PC-3 (cell line): ENCODE results near the gene FOXL1. TPM values are rescaled to one million over a fixed set of nuclear protein-coding genes. Genes with fewer than 3 reads are reported as not detected.

Experiments used
- ATAC-seq: fragments of 200-7000 bp; cut with Tn5 transposase; 2 replicates; pipeline ENCODE4 v1.9.1; 2020; ENCODE audit warnings: mild to moderate bottlenecking, moderate library complexity
- Bru-seq: library from RNA; stranded (reverse); fragments of 400-500 nt; gene quantifications from one replicate; lab custom pipeline; 2021; lab: Mats Ljungman, UMichigan
- BruChase-seq, 2 experiments: library from RNA; stranded (reverse); fragments of 400-500 nt; gene quantifications; one replicate each; lab custom pipeline; 2021; lab: Mats Ljungman, UMichigan
- BruUV-seq: library from RNA; stranded (reverse); fragments of 400-500 nt; replicated peaks from 2 replicates; lab custom pipeline; 2021; lab: Mats Ljungman, UMichigan
- CTCF ChIA-PET: fragments of 300-600 bp; sonication (Branson Sonifier 250); formaldehyde crosslinking; loops from one replicate; lab custom pipeline; 2022; ENCODE audit warnings: antibody characterized with exemption; lab: Charles Lee
- POLR2A ChIA-PET: fragments of 300-600 bp; sonication (Branson Sonifier 250); formaldehyde crosslinking; loops from one replicate; lab custom pipeline; 2022; ENCODE audit warnings: antibody characterized with exemption; ENCODE audit not compliant: unreplicated experiment; lab: Charles Lee
- DNase-seq: peaks from one replicate; pipeline ENCODE4 v3.0.0-alpha.2; 2015
- H2AFZ ChIP-seq: fragments of 300-600 bp; sonication (generic); 2 replicates; pipeline ENCODE4 v1.6.0; 2016; ENCODE audit warnings: antibody characterized with exemption, low read length
- H3F3A ChIP-seq: fragments of 300-600 bp; sonication (generic); one replicate; pipeline ENCODE4 v1.6.0; 2017; ENCODE audit warnings: antibody characterized with exemption, low read length, control low read depth, mild to moderate bottlenecking; ENCODE audit not compliant: unreplicated experiment
- H3K27ac ChIP-seq: fragments of 300-600 bp; sonication (generic); 2 replicates; pipeline ENCODE4 v1.5.1; 2016; ENCODE audit warnings: mild to moderate bottlenecking, low read length
- H3K27me3 ChIP-seq: fragments of 300-600 bp; sonication (generic); 2 replicates; pipeline ENCODE4 v1.6.1; 2016; ENCODE audit warnings: low read length, mixed read lengths
- H3K36me3 ChIP-seq: fragments of 300-600 bp; sonication (generic); 2 replicates; pipeline ENCODE4 v1.6.1; 2016; ENCODE audit warnings: low read depth, mixed run types, low read length, mixed read lengths
- H3K4me1 ChIP-seq: fragments of 300-600 bp; sonication (generic); 2 replicates; pipeline ENCODE4 v1.5.1; 2016; ENCODE audit warnings: low read length; ENCODE audit not compliant: insufficient read depth
- H3K4me2 ChIP-seq: fragments of 300-600 bp; sonication (generic); 2 replicates; pipeline ENCODE4 v1.6.0; 2016; ENCODE audit warnings: low read length
- H3K4me3 ChIP-seq: fragments of 300-600 bp; sonication (generic); 2 replicates; pipeline ENCODE4 v1.5.1; 2016; ENCODE audit warnings: mild to moderate bottlenecking, low read length, mixed read lengths
- H3K79me2 ChIP-seq: fragments of 300-600 bp; sonication (generic); 2 replicates; pipeline ENCODE4 v1.6.1; 2017; ENCODE audit warnings: low read length, mixed read lengths
- H3K9ac ChIP-seq: fragments of 300-600 bp; sonication (generic); 2 replicates; pipeline ENCODE4 v1.6.0; 2016; ENCODE audit warnings: mild to moderate bottlenecking, low read length
- H3K9me2 ChIP-seq: fragments of 300-600 bp; sonication (generic); replicated peaks from 2 replicates; pipeline ENCODE4 v1.6.1; 2016; ENCODE audit warnings: mixed run types, low read length, mixed read lengths
- H3K9me3 ChIP-seq: fragments of 300-600 bp; sonication (generic); 2 replicates; pipeline ENCODE4 v1.6.1; 2016; ENCODE audit warnings: low read length, mixed read lengths
- H4K20me1 ChIP-seq: fragments of 300-600 bp; sonication (generic); 2 replicates; pipeline ENCODE4 v1.6.1; 2016; ENCODE audit warnings: low read length, mixed read lengths
- CTCF ChIP-seq: fragments of 300-600 bp; sonication (generic); conservative IDR thresholded peaks from 2 replicates; pipeline ENCODE4 v1.5.1; 2017; ENCODE audit warnings: antibody characterized with exemption, low read depth, mild to moderate bottlenecking, low read length
- EZH2 ChIP-seq: fragments of 300-600 bp; sonication (generic); IDR thresholded peaks from one replicate; pipeline ENCODE4 v1.6.1; 2017; ENCODE audit warnings: antibody characterized with exemption, mild to moderate bottlenecking, low read length; ENCODE audit not compliant: unreplicated experiment
- EZH2phosphoT487 ChIP-seq: fragments of 300-600 bp; sonication (generic); IDR thresholded peaks from 2 replicates; pipeline ENCODE4 v1.6.1; 2018; ENCODE audit warnings: mild to moderate bottlenecking, antibody characterized with exemption, low read length, borderline replicate concordance
- intact Hi-C: fragments of 100-400 bp; cut with micrococcal nuclease; formaldehyde crosslinking; loops from 2 replicates; pipeline ENCODE4 v1.9.0; 2023
- long read RNA-seq: library from polyadenylated mRNA; unstranded; transcript quantifications from one replicate; pipeline ENCODE4 v2.0.0, GENCODE V29; 2021; ENCODE audit not compliant: unreplicated experiment
- total RNA-seq: library from RNA; depleted of rRNA; stranded (reverse); fragments of >200 nt; gene quantifications from 2 replicates; pipeline ENCODE4 v1.2.3, GENCODE V29; 2014; rRNA removed

FOXL1 gene
- 8.1 and 10.9 TPM in 2 replicates for total RNA-seq
- percentile 80 among the genes with signal in this experiment for Bru-seq, nascent RNA
- percentile 87 among the genes with signal in this experiment for BruChase-seq, experiment 1, labeled RNA remaining after a 6-hour chase
- percentile 85 among the genes with signal in this experiment for BruChase-seq, experiment 2, labeled RNA remaining after a 2-hour chase
- long read RNA-seq, transcript FOXL1-201 (1 exons, 3,655 nt), result major isoform, 40 of 46 reads
- long read RNA-seq, partial matches to known transcripts, result 3 of 46 reads
- long read RNA-seq, other reads (novel, unspliced or antisense), result 1 of 46 reads

DNA sequence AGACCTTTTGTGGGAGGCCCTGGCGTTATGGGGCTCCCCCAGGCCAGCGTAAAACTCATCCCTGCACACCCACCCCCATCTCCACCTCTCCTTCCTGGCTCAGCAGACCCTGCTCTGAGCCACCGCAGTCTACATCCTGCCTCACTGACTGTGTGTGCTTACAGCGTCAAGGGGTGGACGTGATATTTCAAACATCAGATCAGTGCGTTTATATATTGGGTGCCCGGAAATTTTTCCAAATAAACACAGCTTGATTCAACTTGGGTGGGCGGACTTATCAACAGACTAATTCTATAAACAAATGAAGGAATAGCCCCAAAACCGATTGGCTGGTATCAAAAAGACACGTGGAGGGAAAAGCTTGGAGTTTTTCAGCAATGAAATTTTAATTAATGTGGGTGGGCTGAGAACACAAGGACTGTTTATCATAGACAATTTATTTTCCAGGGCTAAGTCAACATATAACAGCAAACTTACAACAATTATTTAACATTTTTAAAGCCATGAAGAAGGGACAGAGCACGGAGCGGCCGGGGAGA lies at the start of gene FOXL1:
Gene FOXL1 (plus strand): TSS at position 489 of the 539 bp plus-strand sequence. CDS start 175 bp downstream, outside the sequence.
- BruUV-seq, result no TSS peak
- Histone ChIP-seq H3K27me3 (no peaks in the 10 kb centered on the region), H3K4me1 (peaks cover 18% of the 10 kb centered on the region), H3K79me2 (peaks cover 21% of the 10 kb centered on the region), H3K36me3 (no peaks in the 10 kb centered on the region), H2AFZ (no peak within 1 kb of the TSS), H3F3A (no peaks in the 10 kb centered on the region), H3K9ac (peak within 1 kb of the TSS; percentile 99), H4K20me1 (no peaks in the 10 kb centered on the region), H3K9me3 (no peaks in the 10 kb centered on the region), H3K4me2 (peak within 1 kb of the TSS; percentile 93), H3K27ac (peak within 1 kb of the TSS; percentile 86), H3K4me3 (peak within 1 kb of the TSS; percentile 74), H3K9me2 (no peaks in the 10 kb centered on the region)
- DNase-seq (no peak), ATAC-seq (peak; percentile 13; the same call in 1 of the 2 replicates)
- intact Hi-C loops, result loop anchor here (5.0 kb wide), 2 partner anchors 244 to 484 kb away; no protein-coding TSS in a partner anchor
- POLR2A ChIA-PET, result interaction anchor here (0.6 kb wide), 1 partner anchor 211 kb away, joined by 3 read pairs; no protein-coding TSS in a partner anchor
- CTCF ChIA-PET, result interaction anchor here (0.5 to 0.9 kb wide), 2 partner anchors 52 to 490 kb away, joined by 3 to 4 read pairs; no protein-coding TSS in a partner anchor
- TF ChIP-seq EZH2, result no peak
- TF ChIP-seq CTCF, result no peak
- no peak for TF ChIP-seq EZH2phosphoT487

DNA sequence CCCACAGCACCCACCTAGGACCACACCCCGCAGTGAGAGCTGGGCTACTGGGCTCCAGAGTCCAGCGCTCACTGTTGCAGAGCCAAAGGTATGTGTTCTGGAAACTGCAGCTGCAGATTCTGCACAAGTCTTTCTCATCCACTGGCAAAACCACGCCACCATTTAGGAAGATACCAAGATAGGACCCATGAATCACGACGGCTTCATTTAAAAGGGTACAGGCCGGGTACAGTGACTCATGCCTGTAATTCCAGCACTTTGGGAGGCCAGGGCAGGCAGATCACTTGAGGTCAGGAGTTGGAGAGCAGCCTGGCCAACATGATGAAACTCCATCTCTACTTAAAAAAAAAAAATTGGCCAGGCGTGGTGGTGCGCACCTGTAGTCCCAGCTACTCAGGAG lies 49.2 kb upstream of the FOXL1 start:
- H3F3A ChIP-seq, result no peaks in the 10 kb centered on the region
- H4K20me1 ChIP-seq, result no peaks in the 10 kb centered on the region
- ATAC-seq (no peak), DNase-seq (no peak)
- H3K4me3 ChIP-seq, result no peak overlapping the region
- H2AFZ ChIP-seq, result no peak overlapping the region
- H3K4me1 ChIP-seq, result no peaks in the 10 kb centered on the region
- H3K36me3 ChIP-seq, result no peaks in the 10 kb centered on the region
- intact Hi-C loops, result no loop called here
- no TSS peak for BruUV-seq
- H3K9me2 ChIP-seq, result no peaks in the 10 kb centered on the region
- ChIA-PET POLR2A (no interaction called here), CTCF (no interaction called here)
- H3K27me3 ChIP-seq, result 0 out of 2 replicates have a peak, but pooled peaks cover under 1% of the 10 kb centered on the region
- H3K9me3 ChIP-seq, result no peaks in the 10 kb centered on the region
- TF ChIP-seq CTCF, result no peak
- no peak for TF ChIP-seq EZH2
- no peak for TF ChIP-seq EZH2phosphoT487
- H3K79me2 ChIP-seq, result no peaks in the 10 kb centered on the region
- no peak overlapping the region for H3K4me2 ChIP-seq
- no peak overlapping the region for H3K27ac ChIP-seq
- H3K9ac ChIP-seq, result no peak overlapping the region
